Activated CD4-positive, alpha-beta T cell treated with anti-CD3 and anti-CD28 coated beads, Interleukin-2, Interleukin-6, amounts not matched to agents 100 ng/mL and 50 ng/mL, durations not matched to agents 16 hours and 8 hours (primary cell): Measurements from ENCODE around the gene CLDN16.

Experiments used
- DNase-seq: peaks from one replicate; pipeline ENCODE4 v3.0.0-alpha.2; 2020

Gene CLDN16

DNA sequence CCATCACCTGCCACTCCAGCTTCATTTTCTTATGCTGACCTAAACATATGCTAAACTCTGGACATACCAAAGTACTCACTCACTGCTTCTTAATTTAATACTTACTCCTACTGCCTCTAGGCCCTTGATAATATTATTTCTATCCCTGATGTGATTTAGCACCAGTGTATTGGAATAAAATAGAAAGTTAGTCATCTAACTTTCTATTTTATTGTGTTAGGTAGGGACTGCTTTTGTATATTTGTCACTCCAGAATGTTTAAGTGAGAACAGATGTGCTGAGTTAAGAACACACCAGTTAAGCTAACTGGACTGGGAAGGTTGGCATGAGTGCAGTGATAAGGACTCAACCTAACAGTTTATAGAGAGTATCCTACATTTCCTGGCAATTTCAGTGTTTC is 6.5 kb upstream of the CLDN16 start:
- no peak for DNase-seq

DNA sequence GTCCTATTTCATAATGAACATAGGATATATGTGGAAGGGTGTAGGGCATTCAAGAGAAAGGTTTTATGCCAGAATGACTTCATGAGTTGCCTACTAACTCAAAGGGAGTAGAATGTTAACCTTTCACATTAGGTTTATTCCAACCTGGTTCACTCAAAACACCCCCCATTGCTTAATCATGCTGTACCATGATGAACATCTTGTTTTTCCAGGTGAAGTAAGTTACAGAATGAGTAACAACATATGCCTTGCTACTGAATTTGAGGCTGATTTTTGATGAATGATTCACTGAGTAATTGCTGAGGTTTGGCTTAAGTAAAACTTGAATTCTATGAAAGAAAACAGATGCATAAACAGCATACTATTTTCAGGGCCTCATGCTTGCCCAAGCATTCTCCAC is 5.9 kb upstream of the CLDN16 start:
- peak; percentile 2 for DNase-seq

DNA sequence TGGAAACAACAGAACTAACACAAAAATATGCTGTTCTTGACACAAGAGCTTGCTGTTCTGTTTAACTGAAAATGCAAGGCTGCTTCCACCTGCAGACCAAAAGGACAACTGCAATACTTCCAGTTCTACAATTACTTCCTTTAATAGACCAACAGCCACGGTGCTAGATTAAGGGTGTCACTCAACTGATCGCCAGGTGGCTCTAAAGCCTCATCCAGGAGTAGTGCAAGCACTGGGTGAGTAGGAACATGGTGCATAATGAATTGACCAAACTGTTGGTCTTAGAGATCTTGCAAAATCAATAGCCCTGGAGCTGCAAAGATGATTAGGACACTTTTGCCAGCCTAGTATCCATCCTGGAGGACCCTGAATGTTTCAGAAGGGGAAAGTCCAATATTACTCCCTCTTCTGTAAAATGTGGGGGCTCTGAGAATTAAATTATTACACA is 3.6 kb upstream of the CLDN16 start:
- DNase-seq = peak; percentile 20

GRCh38 chr3:190385731-190386688 is 2.0 kb upstream of the CLDN16 start:
- DNase-seq = no peak

GRCh38 chr3:190388703-190389102 is 740 bp downstream of the CLDN16 start:
- no peak for DNase-seq

DNA sequence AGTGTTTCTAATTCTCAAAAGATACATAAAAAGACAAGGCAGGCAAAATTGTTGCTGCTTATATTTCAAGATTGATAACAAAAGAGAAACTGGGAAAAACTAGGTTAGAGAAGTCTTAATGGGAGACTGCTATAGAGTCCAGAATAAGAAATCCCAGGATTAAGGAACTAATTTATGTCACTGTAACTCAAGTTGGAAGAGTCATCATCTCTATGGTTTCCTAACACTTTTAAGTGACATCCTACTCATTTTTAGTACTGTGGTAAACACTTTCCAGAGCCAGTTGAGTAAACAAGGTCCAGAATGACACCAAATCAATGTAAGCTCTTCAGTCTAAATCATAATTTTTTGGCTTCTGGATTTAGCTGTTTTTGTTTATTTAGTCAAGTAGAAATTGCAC is 8.0 kb downstream of the CLDN16 start:
- DNase-seq = no peak

GRCh38 chr3:190397889-190398288 is 9.9 kb downstream of the CLDN16 start:
- DNase-seq = no peak

GRCh38 chr3:190399677-190400076 is 11.7 kb downstream of the CLDN16 start:
- DNase-seq = no peak

- DNase-seq = no peak
Observed at GRCh38 chr3:190401963-190402362, 14.0 kb downstream of the CLDN16 start.

- no peak for DNase-seq
Observed at GRCh38 chr3:190404715-190405114, 16.8 kb downstream of the CLDN16 start.

- no peak for DNase-seq
Observed at GRCh38 chr3:190414297-190414696, 26.3 kb downstream of the CLDN16 start.

- DNase-seq = no peak
Observed at GRCh38 chr3:190424108-190424477, 36.1 kb downstream of the CLDN16 start.

- DNase-seq = peak; percentile 67
Observed at GRCh38 chr3:190424478-190425439, 36.8 kb downstream of the CLDN16 start.

DNA sequence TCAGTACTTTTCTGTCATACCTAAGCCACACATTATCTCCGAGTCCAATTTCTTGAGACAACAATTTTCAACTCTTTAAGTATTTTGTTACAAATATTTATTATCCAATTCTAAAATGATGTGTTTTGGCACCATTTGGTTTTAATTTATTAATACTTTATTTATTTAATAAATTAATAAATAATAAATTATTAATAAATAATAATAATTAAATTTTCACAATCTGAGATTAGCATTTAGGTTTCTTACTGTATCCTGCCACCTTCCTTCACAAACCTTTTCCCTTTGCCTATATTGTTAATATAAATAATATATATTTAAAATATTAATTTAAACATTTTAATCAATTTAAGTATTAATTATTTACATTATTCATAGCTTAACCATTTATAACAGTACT is 37.9 kb downstream of the CLDN16 start:
- no peak for DNase-seq

GRCh38 chr3:190426806-190427507 is 39.0 kb downstream of the CLDN16 start:
- DNase-seq = no peak

- DNase-seq = no peak
Observed at GRCh38 chr3:190429681-190430080, 41.7 kb downstream of the CLDN16 start.

DNA sequence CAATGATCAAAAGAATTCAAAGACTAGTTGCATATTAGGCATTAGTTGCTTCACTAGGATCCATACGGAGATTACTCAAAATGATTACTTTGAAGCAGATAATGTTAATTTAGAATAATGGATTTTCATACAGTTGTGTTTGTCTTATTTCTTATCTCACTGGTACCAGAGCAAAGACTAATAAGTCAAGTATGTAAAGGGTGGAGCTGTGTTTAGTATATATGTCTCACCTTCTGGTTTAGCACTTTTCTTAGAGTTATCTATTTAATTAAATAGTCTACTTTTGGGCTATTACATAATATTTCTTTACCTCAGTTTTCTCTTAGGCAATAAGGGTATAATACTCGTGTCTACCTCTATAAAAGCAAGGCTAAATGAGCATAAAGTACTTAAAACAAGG is 42.9 kb downstream of the CLDN16 start:
- no peak for DNase-seq

- no peak for DNase-seq
Observed at GRCh38 chr3:190432216-190432615, 44.3 kb downstream of the CLDN16 start.

DNA sequence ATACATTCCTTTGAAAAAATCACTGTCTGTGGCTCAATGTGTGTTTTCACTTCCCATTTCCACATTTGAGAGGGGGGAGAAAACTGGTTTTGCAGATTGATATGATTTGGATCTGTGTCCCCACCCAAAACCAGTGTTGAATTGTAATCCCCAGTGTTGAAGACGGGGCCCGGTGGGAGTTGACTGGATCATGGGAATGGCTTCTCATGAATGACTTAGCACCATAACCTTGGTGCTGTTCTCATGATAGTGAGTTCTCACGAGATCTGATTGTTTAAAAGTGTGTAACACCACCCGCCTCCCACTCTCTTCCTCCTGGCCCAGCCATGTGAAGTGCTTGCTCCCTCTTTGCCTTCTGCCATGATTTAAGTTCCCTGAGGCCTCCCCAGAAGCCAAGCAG is 45.7 kb downstream of the CLDN16 start:
- DNase-seq = no peak

- no peak for DNase-seq
Observed at GRCh38 chr3:190435618-190436017, 47.7 kb downstream of the CLDN16 start.

GRCh38 chr3:190436331-190436730 is 48.4 kb downstream of the CLDN16 start:
- no peak for DNase-seq

DNA sequence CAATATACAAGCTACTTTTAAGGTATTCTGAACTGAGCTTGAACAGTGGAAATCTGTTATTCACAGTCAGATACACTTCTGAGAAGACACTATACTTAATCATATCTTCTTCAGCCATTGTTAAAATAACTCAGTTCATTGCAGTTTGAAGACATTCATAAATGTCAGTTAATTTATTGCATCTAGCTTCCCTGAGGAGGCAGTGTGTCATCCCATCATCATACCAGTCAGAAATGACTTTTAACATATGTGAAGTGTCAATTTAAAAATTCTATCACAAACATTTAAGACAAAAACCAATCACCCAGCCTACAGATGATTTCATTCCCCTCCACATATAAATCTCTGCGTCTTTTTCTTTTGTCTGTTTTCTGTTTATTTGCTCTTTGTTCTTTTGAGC is 54.3 kb downstream of the CLDN16 start:
- no peak for DNase-seq

DNA sequence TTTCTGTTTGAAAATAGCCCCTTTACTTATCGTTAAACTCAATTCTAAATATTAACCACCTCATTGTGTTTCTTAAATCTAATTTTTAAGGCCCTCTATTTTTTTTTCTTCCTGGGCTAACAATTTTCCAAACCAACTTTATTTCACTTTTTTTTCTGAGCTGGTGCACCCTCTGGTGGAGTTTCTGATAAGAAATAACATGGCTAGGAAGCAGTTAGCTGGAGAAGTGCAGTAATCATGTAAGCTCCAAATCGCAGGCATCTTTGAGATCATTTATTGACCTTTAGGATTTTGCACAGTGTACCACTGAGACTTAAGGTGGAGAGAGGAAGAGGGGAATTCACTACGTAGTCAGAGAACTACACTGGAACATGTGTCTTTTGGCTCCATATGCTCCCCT is 55.3 kb downstream of the CLDN16 start:
- DNase-seq = no peak
